SK-N-SH (cell line): Measurements from ENCODE around the gene GNPAT. TPM values are rescaled to one million over a fixed set of nuclear protein-coding genes. Genes with fewer than 3 reads are reported as not detected.

Experiments
- CTCF ChIA-PET: fragments of 300-600, 350-600 bp; formaldehyde crosslinking; extraction: SDS; loops from one replicate; lab custom pipeline; 2021; lab: Yijun Ruan, JAX
- POLR2A ChIA-PET: fragments of 350-600 bp; sonication (Branson Sonifier 250); formaldehyde crosslinking; extraction: SDS; loops from one replicate; lab custom pipeline; 2020; ENCODE audit warnings: antibody characterized with exemption, inconsistent platforms; lab: Yijun Ruan, JAX
- DNase-seq: peaks from one replicate; pipeline ENCODE4 v3.0.0; 2012
- H2AFZ ChIP-seq: fragments of 200-600 bp; sonication (generic); 2 replicates; pipeline ENCODE4 v1.8.1; 2016; ENCODE audit warnings: antibody characterized with exemption, mild to moderate bottlenecking, low read depth
- H3F3A ChIP-seq: fragments of 200-600 bp; sonication (generic); replicated peaks from 2 replicates; pipeline ENCODE3; 2016; ENCODE audit warnings: antibody characterized with exemption, mild to moderate bottlenecking; ENCODE audit not compliant: insufficient read depth
- H3K27ac ChIP-seq, 2 experiments: fragments of 200-500 bp in 1 of 2; fragments of 200-600 bp in 1 of 2; sonication (Bioruptor generic) in 1 of 2; sonication (generic), shearing (Covaris generic) in 1 of 2; 2 replicates each; pipeline versions ENCODE4 v1.5.1 to v1.6.1; 2014 to 2016; ENCODE audit warnings: low read depth in 2 of 2, inconsistent platforms in 1 of 2, low read length in 1 of 2, mild to moderate bottlenecking in 1 of 2, mixed read lengths in 1 of 2
- H3K27me3 ChIP-seq: fragments of 200-600 bp; sonication (generic), shearing (Covaris generic); 2 replicates; pipeline ENCODE4 v1.6.1; 2016; ENCODE audit warnings: mixed run types; ENCODE audit not compliant: insufficient read depth
- H3K36me3 ChIP-seq, 2 experiments: fragments of 200-500 bp in 1 of 2; fragments of 200-600 bp in 1 of 2; sonication (Bioruptor generic) in 1 of 2; sonication (generic) in 1 of 2; replicated peaks in 1 of 2; 2 replicates each; pipeline versions ENCODE3 to v1.5.1; 2014 to 2016; ENCODE audit warnings: low read length in 1 of 2, mild to moderate bottlenecking in 1 of 2; ENCODE audit not compliant: insufficient read depth in 2 of 2, control insufficient read depth in 1 of 2
- H3K4me1 ChIP-seq, 2 experiments: fragments of 200-500 bp in 1 of 2; fragments of 200-600 bp in 1 of 2; sonication (Bioruptor generic) in 1 of 2; sonication (generic), shearing (Covaris generic) in 1 of 2; 2 replicates each; pipeline versions ENCODE4 v1.5.1 to v1.6.1; 2014 to 2016; ENCODE audit warnings: low read depth in 1 of 2, low read length in 1 of 2, mixed run types in 1 of 2; ENCODE audit not compliant: insufficient read depth in 2 of 2, control insufficient read depth in 1 of 2
- H3K4me2 ChIP-seq: fragments of 200-600 bp; sonication (generic), shearing (Covaris generic); 2 replicates; pipeline ENCODE4 v1.6.1; 2017; ENCODE audit warnings: mixed run types
- H3K4me3 ChIP-seq, 2 experiments: fragments of 200-500 bp in 1 of 2; fragments of 200-600 bp in 1 of 2; sonication (Bioruptor generic) in 1 of 2; sonication (generic), shearing (Covaris generic) in 1 of 2; 2 replicates each; pipeline versions ENCODE4 v1.5.1 to v1.8.1; 2014 to 2016; ENCODE audit warnings: low read depth in 2 of 2, inconsistent platforms in 1 of 2, low read length in 1 of 2, mild to moderate bottlenecking in 1 of 2, mixed read lengths in 1 of 2, moderate library complexity in 1 of 2
- H3K79me2 ChIP-seq: fragments of 200-600 bp; sonication (generic); 2 replicates; pipeline ENCODE4 v1.8.1; 2017; ENCODE audit warnings: mild to moderate bottlenecking; ENCODE audit not compliant: insufficient read depth
- H3K9ac ChIP-seq: fragments of 200-600 bp; sonication (generic); 2 replicates; pipeline ENCODE4 v1.6.1; 2017; ENCODE audit warnings: mixed run types
- H3K9me2 ChIP-seq: fragments of 200-600 bp; sonication (generic); 2 replicates; pipeline ENCODE4 v1.6.1; 2017; ENCODE audit warnings: mixed run types
- H3K9me3 ChIP-seq: fragments of 200-600 bp; sonication (generic); 2 replicates; pipeline ENCODE4 v1.6.1; 2017; ENCODE audit warnings: mixed run types, mild to moderate bottlenecking, moderate library complexity
- H4K20me1 ChIP-seq: fragments of 200-600 bp; sonication (generic); 2 replicates; pipeline ENCODE4 v1.6.1; 2017; ENCODE audit warnings: mild to moderate bottlenecking, mixed run types; ENCODE audit not compliant: insufficient read depth
- CHD2 ChIP-seq: fragments of 150-350 bp; IDR thresholded peaks from 2 replicates; pipeline ENCODE4 v1.6.1; 2018; ENCODE audit warnings: low read length; ENCODE audit not compliant: partially characterized antibody
- ELF1 ChIP-seq: IDR thresholded peaks from 2 replicates; pipeline ENCODE4 v1.4.0; 2012
- EP300 ChIP-seq, 2 experiments: IDR thresholded peaks; 2 replicates each; pipeline versions ENCODE4 v1.4.0 to v1.6.1; 2012; ENCODE audit warnings: borderline replicate concordance in 1 of 2, low read depth in 1 of 2, low read length in 1 of 2
- FOXJ3 ChIP-seq: sonication (generic); formaldehyde crosslinking; IDR thresholded peaks from 2 replicates; pipeline ENCODE4 v1.5.1; 2020; ENCODE audit warnings: mild to moderate bottlenecking, missing genetic modification reagents
- FOXM1 ChIP-seq: IDR thresholded peaks from 2 replicates; pipeline ENCODE4 v1.4.0; 2012; ENCODE audit warnings: low read depth, mild to moderate bottlenecking
- NRF1 ChIP-seq: IDR thresholded peaks from 2 replicates; pipeline ENCODE4 v1.6.1; 2012; ENCODE audit warnings: low read depth, mild to moderate bottlenecking, low read length
- RAD21 ChIP-seq: IDR thresholded peaks from 2 replicates; pipeline ENCODE4 v1.6.1; 2012; ENCODE audit warnings: mild to moderate bottlenecking, low read length
- RCOR1 ChIP-seq: fragments of 150-350 bp; IDR thresholded peaks from 2 replicates; pipeline ENCODE4 v1.6.1; 2017; ENCODE audit warnings: antibody characterized with exemption, low read length
- RFX5 ChIP-seq: IDR thresholded peaks from 2 replicates; pipeline ENCODE4 v1.6.1; 2012; ENCODE audit warnings: mild to moderate bottlenecking, improper control_type of control experiment, low read length
- RXRA ChIP-seq: IDR thresholded peaks from 2 replicates; pipeline ENCODE4 v1.4.0; 2012; ENCODE audit warnings: low read depth, mild to moderate bottlenecking, borderline replicate concordance
- TCF12 ChIP-seq: IDR thresholded peaks from 2 replicates; pipeline ENCODE4 v1.4.0; 2012
- TEAD4 ChIP-seq: IDR thresholded peaks from 2 replicates; pipeline ENCODE4 v1.4.0; 2012; ENCODE audit warnings: mild to moderate bottlenecking, borderline replicate concordance; ENCODE audit not compliant: insufficient read depth
- WGBS: methylation state at CpG from one replicate; pipeline ENCODE4 v1.1.6; 2017; ENCODE audit warnings: low lambda C conversion rate; 5-methylcytosine and 5-hydroxymethylcytosine counted together
- polyA plus RNA-seq, 3 experiments: library from polyadenylated mRNA; depleted of rRNA; stranded (reverse); fragments of >200 nt; gene quantifications; 2 replicates each; pipeline ENCODE4 v1.2.3, GENCODE V29; 2012
- TF ChIP-seq, protein P1 (sequence below): IDR thresholded peaks from 2 replicates; pipeline ENCODE4 v1.6.1; 2012; ENCODE audit warnings: mild to moderate bottlenecking, low read depth, low read length, moderate library complexity
- TF ChIP-seq, protein P2 (sequence below): fragments of 200-600 bp; sonication (generic); IDR thresholded peaks from 2 replicates; pipeline ENCODE4 v1.6.1; 2017; ENCODE audit warnings: antibody characterized with exemption, mild to moderate bottlenecking, moderate library complexity
- TF ChIP-seq, protein P3 (sequence below): IDR thresholded peaks from 2 replicates; pipeline ENCODE4 v1.4.0; 2012; ENCODE audit warnings: low read depth
- TF ChIP-seq, protein P4 (sequence below): IDR thresholded peaks from 2 replicates; pipeline ENCODE4 v1.4.0; 2012; ENCODE audit warnings: low read depth, borderline replicate concordance
- TF ChIP-seq, protein P5 (sequence below): fragments of 150-350 bp; IDR thresholded peaks from 2 replicates; pipeline ENCODE4 v1.6.1; 2016; ENCODE audit warnings: mild to moderate bottlenecking, low read depth, low read length
- TF ChIP-seq, protein P6 (sequence below): fragments of 150-350 bp; IDR thresholded peaks from 2 replicates; pipeline ENCODE4 v1.6.1; 2017; ENCODE audit warnings: antibody characterized with exemption, low read length, low read depth, borderline replicate concordance
- TF ChIP-seq, protein P7 (sequence below): IDR thresholded peaks from 2 replicates; pipeline ENCODE4 v1.4.0; 2012; ENCODE audit warnings: low read depth, borderline replicate concordance

Gene GNPAT
- polyA plus RNA-seq, 1 of the 3 experiments (the other 2 are of a cell fraction): 14.7 TPM

DNA sequence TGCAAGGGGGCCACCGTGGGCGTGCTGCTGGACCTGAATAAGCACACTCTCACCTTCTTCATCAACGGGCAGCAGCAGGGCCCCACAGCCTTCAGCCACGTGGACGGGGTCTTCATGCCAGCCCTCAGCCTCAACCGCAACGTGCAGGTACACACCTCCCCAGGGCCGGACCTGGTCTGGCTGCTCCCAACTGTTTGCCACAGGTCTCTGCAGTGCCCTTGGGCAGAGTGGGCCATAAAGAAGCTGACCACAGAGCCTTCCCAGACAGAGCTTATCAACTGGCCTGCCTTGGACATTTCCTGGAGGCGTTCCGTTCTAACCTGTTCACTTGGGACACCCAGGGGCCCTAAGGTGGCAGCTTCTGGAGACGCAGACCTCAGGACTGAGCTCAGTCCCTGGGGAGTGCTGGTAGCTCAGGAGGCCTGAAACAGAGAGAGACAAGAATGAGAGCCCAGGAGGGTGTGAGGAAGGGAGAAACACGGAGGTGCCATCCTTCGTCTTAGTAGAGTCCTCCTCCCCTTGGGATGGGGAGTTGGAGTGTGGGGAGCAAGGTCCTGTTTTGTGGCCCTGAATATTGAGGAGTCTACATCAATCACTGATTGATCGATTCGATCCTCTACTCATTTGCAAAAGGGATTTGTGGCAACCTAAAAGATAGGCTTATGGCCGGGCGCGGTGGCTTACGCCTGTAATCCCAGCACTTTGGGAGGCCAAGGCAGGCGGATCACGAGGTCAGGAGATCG lies 27.0 kb upstream of the GNPAT start:
- CTCF ChIA-PET: interaction anchor here (0.9 to 2.5 kb wide), 3 partner anchors 9 to 415 kb away, joined by 3 to 12 read pairs (median 3); no protein-coding TSS in a partner anchor
- no peak overlapping the region for H3K4me2 ChIP-seq
- no peaks in the 10 kb centered on the region for H3K79me2 ChIP-seq
- H3K9me3 ChIP-seq: no peaks in the 10 kb centered on the region
- peaks cover 5% of the 10 kb centered on the region; the same call in 1 of the 2 replicates for H3K27me3 ChIP-seq
- WGBS: 80% methylated on average over 19 of the region's 22 CpGs
- H3K9ac ChIP-seq: no peak overlapping the region
- H3K27ac ChIP-seq: no peak overlapping the region
- H3K36me3 ChIP-seq: no peaks in the 10 kb centered on the region
- no peaks in the 10 kb centered on the region for H4K20me1 ChIP-seq
- TF ChIP-seq FOXM1 (no peak), CHD2 (no peak), RXRA (no peak), EP300 (IDR thresholded peaks at IDR 0.05; ENCODE audit: borderline replicate concordance in 1 of 2, low read depth in 1 of 2, low read length in 1 of 2) (no peak), TEAD4 (no peak), RAD21 (no peak), ELF1 (no peak), RFX5 (no peak), TCF12 (no peak), FOXJ3 (CRISPR knock-in tag) (no peak), NRF1 (no peak), RCOR1 (no peak)
- TF ChIP-seq, protein P1, sequence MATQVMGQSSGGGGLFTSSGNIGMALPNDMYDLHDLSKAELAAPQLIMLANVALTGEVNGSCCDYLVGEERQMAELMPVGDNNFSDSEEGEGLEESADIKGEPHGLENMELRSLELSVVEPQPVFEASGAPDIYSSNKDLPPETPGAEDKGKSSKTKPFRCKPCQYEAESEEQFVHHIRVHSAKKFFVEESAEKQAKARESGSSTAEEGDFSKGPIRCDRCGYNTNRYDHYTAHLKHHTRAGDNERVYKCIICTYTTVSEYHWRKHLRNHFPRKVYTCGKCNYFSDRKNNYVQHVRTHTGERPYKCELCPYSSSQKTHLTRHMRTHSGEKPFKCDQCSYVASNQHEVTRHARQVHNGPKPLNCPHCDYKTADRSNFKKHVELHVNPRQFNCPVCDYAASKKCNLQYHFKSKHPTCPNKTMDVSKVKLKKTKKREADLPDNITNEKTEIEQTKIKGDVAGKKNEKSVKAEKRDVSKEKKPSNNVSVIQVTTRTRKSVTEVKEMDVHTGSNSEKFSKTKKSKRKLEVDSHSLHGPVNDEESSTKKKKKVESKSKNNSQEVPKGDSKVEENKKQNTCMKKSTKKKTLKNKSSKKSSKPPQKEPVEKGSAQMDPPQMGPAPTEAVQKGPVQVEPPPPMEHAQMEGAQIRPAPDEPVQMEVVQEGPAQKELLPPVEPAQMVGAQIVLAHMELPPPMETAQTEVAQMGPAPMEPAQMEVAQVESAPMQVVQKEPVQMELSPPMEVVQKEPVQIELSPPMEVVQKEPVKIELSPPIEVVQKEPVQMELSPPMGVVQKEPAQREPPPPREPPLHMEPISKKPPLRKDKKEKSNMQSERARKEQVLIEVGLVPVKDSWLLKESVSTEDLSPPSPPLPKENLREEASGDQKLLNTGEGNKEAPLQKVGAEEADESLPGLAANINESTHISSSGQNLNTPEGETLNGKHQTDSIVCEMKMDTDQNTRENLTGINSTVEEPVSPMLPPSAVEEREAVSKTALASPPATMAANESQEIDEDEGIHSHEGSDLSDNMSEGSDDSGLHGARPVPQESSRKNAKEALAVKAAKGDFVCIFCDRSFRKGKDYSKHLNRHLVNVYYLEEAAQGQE: no peak
- TF ChIP-seq, protein P2, sequence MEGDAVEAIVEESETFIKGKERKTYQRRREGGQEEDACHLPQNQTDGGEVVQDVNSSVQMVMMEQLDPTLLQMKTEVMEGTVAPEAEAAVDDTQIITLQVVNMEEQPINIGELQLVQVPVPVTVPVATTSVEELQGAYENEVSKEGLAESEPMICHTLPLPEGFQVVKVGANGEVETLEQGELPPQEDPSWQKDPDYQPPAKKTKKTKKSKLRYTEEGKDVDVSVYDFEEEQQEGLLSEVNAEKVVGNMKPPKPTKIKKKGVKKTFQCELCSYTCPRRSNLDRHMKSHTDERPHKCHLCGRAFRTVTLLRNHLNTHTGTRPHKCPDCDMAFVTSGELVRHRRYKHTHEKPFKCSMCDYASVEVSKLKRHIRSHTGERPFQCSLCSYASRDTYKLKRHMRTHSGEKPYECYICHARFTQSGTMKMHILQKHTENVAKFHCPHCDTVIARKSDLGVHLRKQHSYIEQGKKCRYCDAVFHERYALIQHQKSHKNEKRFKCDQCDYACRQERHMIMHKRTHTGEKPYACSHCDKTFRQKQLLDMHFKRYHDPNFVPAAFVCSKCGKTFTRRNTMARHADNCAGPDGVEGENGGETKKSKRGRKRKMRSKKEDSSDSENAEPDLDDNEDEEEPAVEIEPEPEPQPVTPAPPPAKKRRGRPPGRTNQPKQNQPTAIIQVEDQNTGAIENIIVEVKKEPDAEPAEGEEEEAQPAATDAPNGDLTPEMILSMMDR: no peak
- TF ChIP-seq, protein P3, sequence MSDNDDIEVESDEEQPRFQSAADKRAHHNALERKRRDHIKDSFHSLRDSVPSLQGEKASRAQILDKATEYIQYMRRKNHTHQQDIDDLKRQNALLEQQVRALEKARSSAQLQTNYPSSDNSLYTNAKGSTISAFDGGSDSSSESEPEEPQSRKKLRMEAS: no peak
- TF ChIP-seq, protein P4, sequence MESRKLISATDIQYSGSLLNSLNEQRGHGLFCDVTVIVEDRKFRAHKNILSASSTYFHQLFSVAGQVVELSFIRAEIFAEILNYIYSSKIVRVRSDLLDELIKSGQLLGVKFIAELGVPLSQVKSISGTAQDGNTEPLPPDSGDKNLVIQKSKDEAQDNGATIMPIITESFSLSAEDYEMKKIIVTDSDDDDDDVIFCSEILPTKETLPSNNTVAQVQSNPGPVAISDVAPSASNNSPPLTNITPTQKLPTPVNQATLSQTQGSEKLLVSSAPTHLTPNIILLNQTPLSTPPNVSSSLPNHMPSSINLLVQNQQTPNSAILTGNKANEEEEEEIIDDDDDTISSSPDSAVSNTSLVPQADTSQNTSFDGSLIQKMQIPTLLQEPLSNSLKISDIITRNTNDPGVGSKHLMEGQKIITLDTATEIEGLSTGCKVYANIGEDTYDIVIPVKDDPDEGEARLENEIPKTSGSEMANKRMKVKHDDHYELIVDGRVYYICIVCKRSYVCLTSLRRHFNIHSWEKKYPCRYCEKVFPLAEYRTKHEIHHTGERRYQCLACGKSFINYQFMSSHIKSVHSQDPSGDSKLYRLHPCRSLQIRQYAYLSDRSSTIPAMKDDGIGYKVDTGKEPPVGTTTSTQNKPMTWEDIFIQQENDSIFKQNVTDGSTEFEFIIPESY: no peak
- TF ChIP-seq, protein P5, sequence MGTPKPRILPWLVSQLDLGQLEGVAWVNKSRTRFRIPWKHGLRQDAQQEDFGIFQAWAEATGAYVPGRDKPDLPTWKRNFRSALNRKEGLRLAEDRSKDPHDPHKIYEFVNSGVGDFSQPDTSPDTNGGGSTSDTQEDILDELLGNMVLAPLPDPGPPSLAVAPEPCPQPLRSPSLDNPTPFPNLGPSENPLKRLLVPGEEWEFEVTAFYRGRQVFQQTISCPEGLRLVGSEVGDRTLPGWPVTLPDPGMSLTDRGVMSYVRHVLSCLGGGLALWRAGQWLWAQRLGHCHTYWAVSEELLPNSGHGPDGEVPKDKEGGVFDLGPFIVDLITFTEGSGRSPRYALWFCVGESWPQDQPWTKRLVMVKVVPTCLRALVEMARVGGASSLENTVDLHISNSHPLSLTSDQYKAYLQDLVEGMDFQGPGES: no peak
- TF ChIP-seq, protein P6, sequence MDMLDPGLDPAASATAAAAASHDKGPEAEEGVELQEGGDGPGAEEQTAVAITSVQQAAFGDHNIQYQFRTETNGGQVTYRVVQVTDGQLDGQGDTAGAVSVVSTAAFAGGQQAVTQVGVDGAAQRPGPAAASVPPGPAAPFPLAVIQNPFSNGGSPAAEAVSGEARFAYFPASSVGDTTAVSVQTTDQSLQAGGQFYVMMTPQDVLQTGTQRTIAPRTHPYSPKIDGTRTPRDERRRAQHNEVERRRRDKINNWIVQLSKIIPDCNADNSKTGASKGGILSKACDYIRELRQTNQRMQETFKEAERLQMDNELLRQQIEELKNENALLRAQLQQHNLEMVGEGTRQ: no peak
- TF ChIP-seq, protein P7, sequence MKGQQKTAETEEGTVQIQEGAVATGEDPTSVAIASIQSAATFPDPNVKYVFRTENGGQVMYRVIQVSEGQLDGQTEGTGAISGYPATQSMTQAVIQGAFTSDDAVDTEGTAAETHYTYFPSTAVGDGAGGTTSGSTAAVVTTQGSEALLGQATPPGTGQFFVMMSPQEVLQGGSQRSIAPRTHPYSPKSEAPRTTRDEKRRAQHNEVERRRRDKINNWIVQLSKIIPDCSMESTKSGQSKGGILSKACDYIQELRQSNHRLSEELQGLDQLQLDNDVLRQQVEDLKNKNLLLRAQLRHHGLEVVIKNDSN: no peak
- no peaks in the 10 kb centered on the region for H3F3A ChIP-seq
- no peak overlapping the region for H2AFZ ChIP-seq
- no peak for DNase-seq
- H3K4me1 ChIP-seq: peaks cover 0 to 4% of the 10 kb centered on the region in 2 experiments; a peak in 1 of 4 replicates
- no peaks in the 10 kb centered on the region for H3K9me2 ChIP-seq
- POLR2A ChIA-PET: no interaction called here
- H3K4me3 ChIP-seq: no peak overlapping the region
